HG02885 (cell line): ENCODE measurements around the gene CDC42BPB.

ENCODE experiments used
- ATAC-seq: cut with Tn5 transposase; IDR thresholded peaks from one replicate; pipeline ENCODE4 v1.9.1; 2021; ENCODE audit warnings: mild to moderate bottlenecking; ENCODE audit not compliant: unreplicated experiment, poor library complexity

CDC42BPB gene

GRCh38 chr14:102889615-102890014 is 167.7 kb downstream of the CDC42BPB start:
- no peak for ATAC-seq

GRCh38 chr14:102888748-102889147 is 168.6 kb downstream of the CDC42BPB start:
- ATAC-seq = no peak

- no peak for ATAC-seq
Measured at GRCh38 chr14:102885737-102886447, 171.5 kb downstream of the CDC42BPB start.

GRCh38 chr14:102883554-102883953 is 173.8 kb downstream of the CDC42BPB start:
- ATAC-seq = no peak

GRCh38 chr14:102883089-102883541 is 174.2 kb downstream of the CDC42BPB start:
- ATAC-seq = no peak
